Mesothelial cell of epicardium (in vitro differentiated cells): Measurements from ENCODE around the gene AMBRA1. TPM values are rescaled to one million over a fixed set of nuclear protein-coding genes. Genes with fewer than 3 reads are reported as not detected.

Experiments
- DNase-seq, 2 experiments: peaks; one replicate each; pipeline ENCODE4 v3.0.0; 2021; ENCODE audit warnings: low spot score in 2 of 2; ENCODE audit not compliant: unreplicated experiment in 2 of 2
- H3K27ac Mint-ChIP-seq: 2 replicates; pipeline ENCODE4 v1.8.0; 2021; ENCODE audit warnings: mixed read lengths
- H3K27me3 Mint-ChIP-seq: 2 replicates; pipeline ENCODE4 v1.8.0; 2021; ENCODE audit warnings: low read depth, mixed read lengths
- H3K36me3 Mint-ChIP-seq: 2 replicates; pipeline ENCODE4 v1.8.0; 2021; ENCODE audit warnings: mixed read lengths
- H3K4me1 Mint-ChIP-seq: 2 replicates; pipeline ENCODE4 v1.8.0; 2021; ENCODE audit warnings: mixed read lengths
- H3K4me3 Mint-ChIP-seq: 2 replicates; pipeline ENCODE4 v1.8.0; 2021; ENCODE audit warnings: mild to moderate bottlenecking, moderate library complexity, mixed read lengths
- H3K9me3 Mint-ChIP-seq: 2 replicates; pipeline ENCODE4 v1.8.0; 2021; ENCODE audit warnings: mixed read lengths
- total RNA-seq: library from RNA; stranded (reverse); gene quantifications from 3 replicates; pipeline ENCODE4 v1.2.1, GENCODE V29; 2021
- TF ChIP-seq, protein P1 (sequence below): fragments of 200-600 bp; sonication (generic); IDR thresholded peaks from one replicate; pipeline ENCODE4 v1.5.0; 2021; ENCODE audit warnings: antibody characterized with exemption; ENCODE audit not compliant: unreplicated experiment

AMBRA1 gene
- total RNA-seq, 1 donor from 2014 or later, result 48.4 TPM

DNA sequence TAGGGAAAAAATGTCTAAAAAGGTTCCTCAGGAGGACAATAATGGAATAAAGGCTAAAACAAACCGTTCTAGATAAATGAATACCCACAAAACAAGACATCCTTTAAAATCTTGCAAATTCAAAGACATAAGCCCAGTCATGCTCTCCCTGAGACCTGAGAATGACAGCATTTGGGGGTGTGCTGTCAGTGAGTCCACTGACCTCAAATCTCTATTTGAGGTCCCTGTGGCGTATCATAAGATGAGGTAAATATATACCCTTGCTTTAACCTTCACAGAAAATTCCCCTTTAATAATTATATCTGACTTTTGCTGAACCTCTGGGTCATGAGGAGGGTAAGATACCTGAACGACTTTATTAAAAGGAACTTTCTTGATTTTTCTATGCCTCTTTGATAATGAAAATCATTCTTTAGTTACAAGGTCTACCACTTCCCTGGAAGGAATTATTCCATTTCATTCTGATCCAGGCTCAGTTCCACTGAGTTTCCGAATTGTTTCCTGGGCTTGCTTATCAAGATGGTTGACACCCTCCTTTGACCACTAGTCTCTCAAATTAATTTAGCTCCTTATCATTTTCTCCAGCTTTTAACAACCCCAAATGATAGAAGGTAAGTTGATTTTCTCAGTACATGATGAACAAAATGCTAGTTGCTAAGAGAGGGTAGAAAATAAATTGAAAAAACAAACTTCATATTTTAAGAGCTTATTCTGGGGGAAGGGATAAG, 148.5 kb downstream of the AMBRA1 start:
- Mint-ChIP-seq H3K4me3 (no peak overlapping the region), H3K27ac (no peak overlapping the region), H3K27me3 (no peaks in the 10 kb centered on the region), H3K4me1 (no peaks in the 10 kb centered on the region), H3K9me3 (no peaks in the 10 kb centered on the region), H3K36me3 (peaks cover 28% of the 10 kb centered on the region)
- TF ChIP-seq, protein P1, sequence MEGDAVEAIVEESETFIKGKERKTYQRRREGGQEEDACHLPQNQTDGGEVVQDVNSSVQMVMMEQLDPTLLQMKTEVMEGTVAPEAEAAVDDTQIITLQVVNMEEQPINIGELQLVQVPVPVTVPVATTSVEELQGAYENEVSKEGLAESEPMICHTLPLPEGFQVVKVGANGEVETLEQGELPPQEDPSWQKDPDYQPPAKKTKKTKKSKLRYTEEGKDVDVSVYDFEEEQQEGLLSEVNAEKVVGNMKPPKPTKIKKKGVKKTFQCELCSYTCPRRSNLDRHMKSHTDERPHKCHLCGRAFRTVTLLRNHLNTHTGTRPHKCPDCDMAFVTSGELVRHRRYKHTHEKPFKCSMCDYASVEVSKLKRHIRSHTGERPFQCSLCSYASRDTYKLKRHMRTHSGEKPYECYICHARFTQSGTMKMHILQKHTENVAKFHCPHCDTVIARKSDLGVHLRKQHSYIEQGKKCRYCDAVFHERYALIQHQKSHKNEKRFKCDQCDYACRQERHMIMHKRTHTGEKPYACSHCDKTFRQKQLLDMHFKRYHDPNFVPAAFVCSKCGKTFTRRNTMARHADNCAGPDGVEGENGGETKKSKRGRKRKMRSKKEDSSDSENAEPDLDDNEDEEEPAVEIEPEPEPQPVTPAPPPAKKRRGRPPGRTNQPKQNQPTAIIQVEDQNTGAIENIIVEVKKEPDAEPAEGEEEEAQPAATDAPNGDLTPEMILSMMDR, result no peak
- no peak for DNase-seq

DNA sequence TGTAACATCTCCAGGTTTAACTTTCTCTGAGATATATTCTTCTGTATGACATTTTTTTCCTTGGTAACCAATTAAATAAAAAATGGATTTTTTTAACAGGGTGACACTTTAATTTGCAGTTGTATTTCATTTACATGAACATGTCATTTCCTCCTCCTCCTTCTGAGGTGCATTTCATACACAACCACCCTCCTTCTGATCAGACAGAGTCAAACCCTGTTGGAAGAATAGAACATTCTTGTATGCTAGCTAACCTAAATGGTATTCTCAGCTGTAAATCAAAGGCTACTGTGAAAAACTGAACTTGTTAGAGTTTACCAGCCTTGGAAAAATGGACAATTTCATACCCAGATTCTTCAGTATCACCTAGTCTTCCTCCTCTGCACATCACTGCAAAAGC, 149.5 kb downstream of the AMBRA1 start:
- H3K4me1 Mint-ChIP-seq, result no peaks in the 10 kb centered on the region
- H3K4me3 Mint-ChIP-seq, result no peak overlapping the region
- no peak overlapping the region for H3K27ac Mint-ChIP-seq
- H3K36me3 Mint-ChIP-seq, result peaks cover 26% of the 10 kb centered on the region
- H3K9me3 Mint-ChIP-seq, result no peaks in the 10 kb centered on the region
- no peaks in the 10 kb centered on the region for H3K27me3 Mint-ChIP-seq
- DNase-seq, result no peak
- TF ChIP-seq, protein P1, result no peak

DNA sequence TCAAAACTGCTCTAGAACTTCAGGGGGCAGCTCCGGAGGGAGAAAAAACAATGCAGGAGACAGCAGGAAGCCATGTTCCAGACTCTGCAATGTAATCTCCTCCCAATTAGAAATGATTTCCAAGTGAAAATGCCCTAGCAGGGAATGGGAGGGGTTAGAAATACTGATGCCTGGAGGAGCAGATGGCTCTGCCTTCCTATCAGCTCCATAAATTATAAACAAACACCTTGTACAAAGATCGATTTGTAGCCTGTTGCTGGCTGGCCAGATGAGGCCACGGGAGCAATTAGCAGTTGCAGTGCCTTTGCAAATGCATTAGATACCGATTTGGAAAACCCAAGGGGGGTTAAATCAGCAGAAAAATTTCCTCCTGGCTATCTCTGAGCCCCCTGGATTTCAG, 155.6 kb downstream of the AMBRA1 start:
- Mint-ChIP-seq H3K4me3 (no peak overlapping the region), H3K4me1 (no peaks in the 10 kb centered on the region), H3K36me3 (peaks cover 25% of the 10 kb centered on the region), H3K27ac (no peak overlapping the region), H3K9me3 (no peaks in the 10 kb centered on the region), H3K27me3 (no peaks in the 10 kb centered on the region)
- no peak for DNase-seq
- TF ChIP-seq, protein P1, result no peak

DNA sequence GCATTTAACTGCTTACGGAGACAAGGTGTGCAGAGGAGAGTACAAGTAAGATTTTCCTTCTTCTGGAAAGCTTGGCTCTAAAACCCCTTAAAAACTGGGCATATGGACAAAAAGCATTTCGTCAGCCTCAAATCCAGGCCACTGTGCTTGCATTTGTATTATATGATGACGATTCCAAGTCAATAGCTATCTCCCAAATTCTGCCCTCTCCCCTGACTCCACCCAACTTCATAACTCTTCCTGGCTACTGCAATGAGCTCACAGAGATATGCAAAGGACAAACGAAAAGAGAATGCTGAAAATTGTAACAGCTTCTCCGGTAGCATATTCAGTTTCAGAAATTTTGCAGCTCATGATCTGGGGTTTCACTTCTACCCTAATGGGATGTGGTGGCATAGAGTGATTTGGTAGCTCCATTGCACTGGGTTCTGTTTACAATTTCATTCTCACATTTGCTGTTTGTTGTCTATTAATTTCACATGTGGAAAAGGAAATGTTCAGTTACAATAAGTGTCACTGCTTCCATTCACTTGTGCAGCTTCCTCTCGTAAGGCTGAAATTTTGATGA, 156.6 kb downstream of the AMBRA1 start:
- H3K9me3 Mint-ChIP-seq, result no peaks in the 10 kb centered on the region
- H3K4me1 Mint-ChIP-seq, result no peaks in the 10 kb centered on the region
- no peak for DNase-seq
- H3K36me3 Mint-ChIP-seq, result peaks cover 21% of the 10 kb centered on the region
- no peaks in the 10 kb centered on the region for H3K27me3 Mint-ChIP-seq
- H3K4me3 Mint-ChIP-seq, result no peak overlapping the region
- TF ChIP-seq, protein P1, result no peak
- H3K27ac Mint-ChIP-seq, result no peak overlapping the region

DNA sequence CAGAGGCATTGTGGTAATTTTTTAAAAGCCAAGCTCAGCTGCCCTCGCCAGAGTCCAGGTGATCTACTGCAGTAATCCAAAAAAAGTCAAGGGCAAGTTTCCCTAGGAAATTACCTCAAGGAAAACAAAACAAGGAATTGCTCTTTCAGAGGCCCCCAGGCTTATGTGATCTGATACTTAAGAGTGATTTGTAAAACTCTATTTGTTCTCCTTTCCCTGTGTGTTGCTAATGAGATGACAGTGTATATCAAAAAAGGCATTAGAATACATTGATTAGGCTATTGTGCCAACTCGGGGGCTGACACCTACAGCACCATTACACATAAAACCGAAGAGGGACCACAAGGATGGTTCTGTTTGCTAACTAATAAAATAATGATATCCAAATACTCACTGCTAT, 157.7 kb downstream of the AMBRA1 start:
- Mint-ChIP-seq H3K4me3 (no peak overlapping the region), H3K9me3 (no peaks in the 10 kb centered on the region), H3K4me1 (no peaks in the 10 kb centered on the region), H3K27me3 (no peaks in the 10 kb centered on the region), H3K36me3 (peaks cover 19% of the 10 kb centered on the region), H3K27ac (no peak overlapping the region)
- no peak for DNase-seq
- TF ChIP-seq, protein P1, result no peak
